Loucy (cell line): ENCODE results near the gene SUCLG2.

ENCODE experiments used
- EZH2phosphoT487 ChIP-seq: fragments of 200-600 bp; IDR thresholded peaks from 2 replicates; pipeline ENCODE4 v1.6.1; 2018; ENCODE audit warnings: antibody characterized with exemption, mild to moderate bottlenecking, moderate library complexity, borderline replicate concordance
- TF ChIP-seq, protein P1 (sequence below): fragments of 200-600 bp; sonication (generic); conservative IDR thresholded peaks from 2 replicates; pipeline ENCODE4 v1.5.1; 2014; ENCODE audit warnings: mild to moderate bottlenecking, antibody characterized with exemption, low read length

DNA sequence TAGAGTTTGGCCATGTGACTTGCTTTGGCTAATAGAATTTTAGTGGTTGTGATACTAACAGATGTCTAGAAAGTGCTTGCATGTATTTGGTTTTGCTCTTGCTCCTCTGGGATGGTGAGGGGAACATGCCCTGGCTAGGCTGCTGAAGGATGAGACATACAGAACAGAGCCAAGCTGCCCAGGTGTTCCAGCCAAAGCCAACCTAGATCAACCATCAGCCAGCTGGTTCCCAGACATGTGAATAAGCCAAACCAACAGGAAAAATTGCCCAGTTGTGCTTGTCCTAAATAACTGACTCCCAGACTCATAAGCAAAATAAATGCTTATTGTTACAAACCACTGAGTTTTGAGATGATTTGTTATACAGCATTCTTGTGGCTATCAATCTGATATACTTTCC, 292.6 kb downstream of the SUCLG2 start:
- TF ChIP-seq, protein P1, sequence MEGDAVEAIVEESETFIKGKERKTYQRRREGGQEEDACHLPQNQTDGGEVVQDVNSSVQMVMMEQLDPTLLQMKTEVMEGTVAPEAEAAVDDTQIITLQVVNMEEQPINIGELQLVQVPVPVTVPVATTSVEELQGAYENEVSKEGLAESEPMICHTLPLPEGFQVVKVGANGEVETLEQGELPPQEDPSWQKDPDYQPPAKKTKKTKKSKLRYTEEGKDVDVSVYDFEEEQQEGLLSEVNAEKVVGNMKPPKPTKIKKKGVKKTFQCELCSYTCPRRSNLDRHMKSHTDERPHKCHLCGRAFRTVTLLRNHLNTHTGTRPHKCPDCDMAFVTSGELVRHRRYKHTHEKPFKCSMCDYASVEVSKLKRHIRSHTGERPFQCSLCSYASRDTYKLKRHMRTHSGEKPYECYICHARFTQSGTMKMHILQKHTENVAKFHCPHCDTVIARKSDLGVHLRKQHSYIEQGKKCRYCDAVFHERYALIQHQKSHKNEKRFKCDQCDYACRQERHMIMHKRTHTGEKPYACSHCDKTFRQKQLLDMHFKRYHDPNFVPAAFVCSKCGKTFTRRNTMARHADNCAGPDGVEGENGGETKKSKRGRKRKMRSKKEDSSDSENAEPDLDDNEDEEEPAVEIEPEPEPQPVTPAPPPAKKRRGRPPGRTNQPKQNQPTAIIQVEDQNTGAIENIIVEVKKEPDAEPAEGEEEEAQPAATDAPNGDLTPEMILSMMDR, result no peak
- no peak for TF ChIP-seq EZH2phosphoT487
